OCI-LY7 (cell line): ENCODE results near the gene APBB1IP. TPM values are rescaled to one million over a fixed set of nuclear protein-coding genes. Genes with fewer than 3 reads are reported as not detected.
A peak's percentile ranks its signal among the peaks of the same experiment; 100 is the strongest.

ENCODE experiments used
- BruUV-seq: library from RNA; stranded (reverse); fragments of 400-500 nt; replicated peaks from 2 replicates; lab custom pipeline; 2021; lab: Mats Ljungman, UMichigan
- CTCF ChIA-PET: fragments of 300-600 bp; sonication (Branson Sonifier 250); formaldehyde crosslinking; loops from one replicate; lab custom pipeline; 2022; ENCODE audit warnings: antibody characterized with exemption; ENCODE audit not compliant: unreplicated experiment; lab: Charles Lee
- POLR2A ChIA-PET: fragments of 300-600 bp; sonication (Branson Sonifier 250); formaldehyde crosslinking; loops from one replicate; lab custom pipeline; 2022; ENCODE audit warnings: antibody characterized with exemption; lab: Charles Lee
- DNase-seq: peaks from one replicate; pipeline ENCODE4 v3.0.0-alpha.2; 2015; ENCODE audit warnings: low spot score
- H2AFZ ChIP-seq: fragments of 200-600 bp; sonication (generic), shearing (Covaris generic); 2 replicates; pipeline ENCODE4 v1.6.1; 2014; ENCODE audit warnings: mild to moderate bottlenecking, antibody characterized with exemption, low read length, moderate library complexity
- H3K27ac ChIP-seq: fragments of 200-600 bp; sonication (generic); 2 replicates; pipeline ENCODE4 v1.5.1; 2014; ENCODE audit warnings: mixed run types, low read depth, mild to moderate bottlenecking, moderate library complexity, low read length, inconsistent platforms; ENCODE audit not compliant: poor library complexity, severe bottlenecking
- H3K36me3 ChIP-seq: fragments of 200-600 bp; sonication (generic); 2 replicates; pipeline ENCODE4 v1.6.1; 2014; ENCODE audit warnings: mild to moderate bottlenecking, antibody characterized with exemption, low read length, moderate library complexity, mixed read lengths; ENCODE audit not compliant: insufficient read depth
- H3K4me1 ChIP-seq: fragments of 200-600 bp; sonication (generic); 2 replicates; pipeline ENCODE4 v1.5.1; 2014; ENCODE audit warnings: mild to moderate bottlenecking, low read length; ENCODE audit not compliant: insufficient read depth, poor library complexity, severe bottlenecking
- H3K4me2 ChIP-seq: fragments of 200-600 bp; sonication (generic); 2 replicates; pipeline ENCODE4 v1.6.1; 2014; ENCODE audit warnings: mild to moderate bottlenecking, low read length
- H3K4me3 ChIP-seq: fragments of 200-600 bp; sonication (generic); 2 replicates; pipeline ENCODE4 v1.5.1; 2014; ENCODE audit warnings: mild to moderate bottlenecking, low read depth, low read length; ENCODE audit not compliant: poor library complexity, severe bottlenecking
- H3K79me2 ChIP-seq: fragments of 200-600 bp; sonication (generic); 2 replicates; pipeline ENCODE4 v1.6.1; 2016; ENCODE audit warnings: low read depth, mild to moderate bottlenecking, low read length, moderate library complexity, mixed read lengths; ENCODE audit not compliant: insufficient read depth
- H3K9me2 ChIP-seq: fragments of 200-600 bp; sonication (generic); 2 replicates; pipeline ENCODE4 v1.6.1; 2016; ENCODE audit warnings: mild to moderate bottlenecking, low read length, mixed read lengths; ENCODE audit not compliant: insufficient read depth
- H3K9me3 ChIP-seq: fragments of 200-600 bp; sonication (generic); 2 replicates; pipeline ENCODE4 v1.6.1; 2014; ENCODE audit warnings: mild to moderate bottlenecking, mixed run types, low read length, mixed read lengths
- H4K20me1 ChIP-seq: fragments of 200-600 bp; sonication (generic); 2 replicates; pipeline ENCODE4 v1.6.1; 2014; ENCODE audit warnings: mild to moderate bottlenecking, antibody characterized with exemption, low read length, moderate library complexity, mixed read lengths; ENCODE audit not compliant: insufficient read depth
- CTCF ChIP-seq: fragments of 200-600 bp; sonication (generic); conservative IDR thresholded peaks from 2 replicates; pipeline ENCODE4 v1.5.1; 2014; ENCODE audit warnings: mild to moderate bottlenecking, antibody characterized with exemption, low read length, moderate library complexity, mixed read lengths
- EZH2phosphoT487 ChIP-seq: fragments of 200-600 bp; sonication (generic); IDR thresholded peaks from 2 replicates; pipeline ENCODE4 v1.6.1; 2018; ENCODE audit warnings: low read depth, borderline replicate concordance, mild to moderate bottlenecking, mixed run types, antibody characterized with exemption, low read length, moderate library complexity, mixed read lengths
- intact Hi-C: fragments of 100-400 bp; cut with micrococcal nuclease; formaldehyde crosslinking; loops from one replicate; pipeline ENCODE4 v1.10.0; 2022; ENCODE audit not compliant: unreplicated experiment
- total RNA-seq, 2 experiments: library from RNA; depleted of rRNA in 1 of 2; stranded (reverse); fragments of >200 nt in 1 of 2; shearing (Covaris generic) in 1 of 2; gene quantifications; 2 replicates each; pipeline ENCODE4 v1.2.3, GENCODE V29; 2014 to 2022

APBB1IP gene
- total RNA-seq, 2 experiments from 2014 or later: 65.8 to 167 TPM

GRCh38 chr10:26478061-26478460 is 39.9 kb downstream of the APBB1IP start:
- peaks cover 67% of the 10 kb centered on the region for H3K36me3 ChIP-seq
- H4K20me1 ChIP-seq: peaks cover 5% of the 10 kb centered on the region; the same call in 1 of the 2 replicates
- no peak overlapping the region for H3K4me3 ChIP-seq
- CTCF ChIA-PET: no interaction called here
- no peaks in the 10 kb centered on the region for H3K9me2 ChIP-seq
- DNase-seq: peak; percentile 74
- peak overlapping the region; percentile 96 for H3K27ac ChIP-seq
- POLR2A ChIA-PET: interaction anchor here (0.8 to 1.9 kb wide), 5 partner anchors 10 to 38 kb away, joined by 3 to 5 read pairs (median 4); no protein-coding TSS in a partner anchor
- H3K9me3 ChIP-seq: no peaks in the 10 kb centered on the region
- intact Hi-C loops: no loop called here
- no peak overlapping the region for H2AFZ ChIP-seq
- TF ChIP-seq CTCF (no peak), EZH2phosphoT487 (no peak)
- peaks cover 99% of the 10 kb centered on the region for H3K79me2 ChIP-seq
- H3K4me2 ChIP-seq: peak overlapping the region; percentile 49
- no TSS peak for BruUV-seq
- peaks cover 81% of the 10 kb centered on the region for H3K4me1 ChIP-seq

GRCh38 chr10:26479766-26480492 is 41.8 kb downstream of the APBB1IP start:
- no peak overlapping the region for H2AFZ ChIP-seq
- H3K4me1 ChIP-seq: peaks cover 80% of the 10 kb centered on the region
- H3K9me2 ChIP-seq: no peaks in the 10 kb centered on the region
- ChIA-PET POLR2A (interaction anchor here (0.5 to 1.6 kb wide), 13 partner anchors 11 to 220 kb away, joined by 3 to 10 read pairs (median 4); partner anchors contain the start of gene APBB1IP), CTCF (interaction anchor here (0.6 to 1.8 kb wide), 2 partner anchors 9 to 30 kb away, joined by 3 to 4 read pairs; no protein-coding TSS in a partner anchor)
- peak overlapping the region; percentile 85 for H3K4me2 ChIP-seq
- peaks cover 61% of the 10 kb centered on the region for H3K36me3 ChIP-seq
- no peak for TF ChIP-seq EZH2phosphoT487
- TF ChIP-seq CTCF: no peak
- peak overlapping the region; percentile 96 for H3K27ac ChIP-seq
- H3K4me3 ChIP-seq: peak overlapping the region; percentile 58
- H3K9me3 ChIP-seq: no peaks in the 10 kb centered on the region
- peaks cover 99% of the 10 kb centered on the region for H3K79me2 ChIP-seq
- no peaks in the 10 kb centered on the region; the same call in 1 of the 2 replicates for H4K20me1 ChIP-seq
- peak; percentile 78 for DNase-seq
- intact Hi-C loops: loop anchor here (2.0 kb wide), 1 partner anchor 41 kb away; the partner anchor contains the start of gene APBB1IP
- no TSS peak for BruUV-seq
